Cardiac septum (tissue), 1 donor: ENCODE data around the gene RSPH10B. TPM values are rescaled to one million over a fixed set of nuclear protein-coding genes. Genes with fewer than 3 reads are reported as not detected.
"Not testable (repeated sequence)": the region's sequence is repeated elsewhere in the genome, so short reads cannot be mapped to it uniquely, and the experiment has no call there.

Source experiments
- DNase-seq: peaks from one replicate; pipeline ENCODE4 v3.0.0-alpha.2; 2020; ENCODE audit warnings: low spot score
- intact Hi-C: fragments of 100-400 bp; cut with DNase I; formaldehyde crosslinking; loops from one replicate; pipeline ENCODE4 v1.14.0; 2022
- long read RNA-seq: library from polyadenylated mRNA; unstranded; transcript quantifications from one replicate; pipeline ENCODE4 v2.0.0, GENCODE V29; 2021
- total RNA-seq: library from RNA; stranded (reverse); fragmentation: NEBNext Ultra II Directional; extraction: Animal tissue kit (Norgen Biotek cat#: 25700); gene quantifications from one replicate; pipeline ENCODE4 v1.2.1, GENCODE V29; 2021
- donor health status: DM: no; HTN: no; CAD: no.

RSPH10B gene
- not detected for total RNA-seq
- long read RNA-seq = 0 reads

DNA sequence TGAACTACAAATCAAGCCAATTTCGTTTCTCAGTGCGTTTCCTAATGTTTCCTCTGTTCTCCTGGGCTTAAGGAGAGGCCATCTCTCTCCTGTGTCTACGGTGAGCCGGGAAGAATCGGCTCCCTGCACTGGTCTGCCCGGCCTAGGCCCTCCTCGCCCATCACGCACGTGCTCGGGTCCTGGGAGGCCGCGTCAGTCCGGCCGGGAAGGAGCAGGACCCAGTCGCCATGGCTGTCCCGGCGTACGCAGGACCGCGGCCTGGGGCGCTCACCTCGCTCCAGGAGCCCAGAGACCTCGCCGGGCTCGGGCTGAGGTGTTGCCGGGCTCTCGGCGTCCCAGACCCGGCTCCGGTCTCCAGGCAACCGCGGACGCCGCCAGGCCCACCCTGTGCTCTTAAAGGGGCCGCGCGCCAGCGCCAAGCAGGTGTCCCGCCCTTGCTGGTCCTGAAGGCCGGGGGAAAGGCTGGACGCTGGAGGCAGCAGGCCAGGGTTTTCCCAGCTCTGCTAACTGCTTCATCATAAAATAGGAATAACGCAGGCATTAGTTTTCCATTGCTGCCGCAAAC lies at the start of gene RSPH10B:
RSPH10B (minus strand) TSS at position 343 of the 565 bp plus-strand sequence. CDS start 3,573 bp downstream, outside the sequence.
- intact Hi-C loops, DNase-seq: not testable (repeated sequence)

DNA sequence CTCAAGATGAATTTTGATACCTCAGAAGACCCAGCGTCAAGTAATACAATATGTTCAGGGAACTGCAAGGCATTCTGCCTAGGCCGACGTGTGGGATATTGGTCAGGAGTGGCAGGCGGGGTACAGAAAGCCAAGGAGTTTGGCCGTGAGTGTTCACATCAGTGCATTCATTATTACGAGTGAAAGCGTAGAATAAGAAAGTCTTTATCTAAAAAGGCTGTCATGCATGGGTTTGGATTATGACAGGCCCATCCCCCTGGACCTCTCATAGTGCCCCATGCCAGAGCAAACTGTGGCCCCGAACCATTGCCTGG lies 46.1 kb upstream of the RSPH10B start:
- intact Hi-C loops = no loop called here
- peak; percentile 19 for DNase-seq

DNA sequence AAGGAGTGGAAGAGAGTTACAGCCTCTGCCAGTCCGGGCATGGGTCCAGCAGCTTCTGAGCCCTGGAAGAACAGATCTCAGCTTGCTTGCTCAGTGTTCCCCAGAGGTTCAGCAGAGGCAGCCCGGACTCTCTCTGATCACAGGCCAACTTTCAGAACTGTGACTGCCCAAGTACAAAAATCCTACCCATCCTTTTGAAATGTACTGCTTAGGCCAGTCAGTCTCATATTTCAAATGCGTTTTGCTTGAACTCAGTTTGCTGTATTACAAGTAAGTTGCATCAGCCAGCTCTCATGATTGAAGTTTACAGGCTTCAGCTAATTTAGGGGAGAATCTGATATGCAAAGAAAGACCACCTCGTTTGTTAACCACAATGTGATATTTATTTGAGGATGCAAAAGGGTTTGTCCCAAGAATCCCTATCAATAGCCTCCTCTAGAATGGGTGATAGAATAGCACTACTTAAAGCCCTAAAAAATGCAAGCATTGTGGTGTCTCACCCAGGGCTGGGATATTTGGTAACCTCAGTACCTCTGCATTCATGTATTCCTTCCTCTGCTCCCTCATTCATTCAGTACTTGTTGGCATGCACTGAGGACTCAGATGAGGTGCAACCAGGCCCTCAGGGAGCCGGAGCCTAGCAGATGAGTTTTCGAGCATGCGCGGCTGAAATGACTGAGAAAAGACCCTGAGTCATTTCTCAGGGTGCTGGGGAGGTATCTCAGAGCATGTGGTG lies 45.6 kb upstream of the RSPH10B start:
- intact Hi-C loops = no loop called here
- DNase-seq = no peak

DNA sequence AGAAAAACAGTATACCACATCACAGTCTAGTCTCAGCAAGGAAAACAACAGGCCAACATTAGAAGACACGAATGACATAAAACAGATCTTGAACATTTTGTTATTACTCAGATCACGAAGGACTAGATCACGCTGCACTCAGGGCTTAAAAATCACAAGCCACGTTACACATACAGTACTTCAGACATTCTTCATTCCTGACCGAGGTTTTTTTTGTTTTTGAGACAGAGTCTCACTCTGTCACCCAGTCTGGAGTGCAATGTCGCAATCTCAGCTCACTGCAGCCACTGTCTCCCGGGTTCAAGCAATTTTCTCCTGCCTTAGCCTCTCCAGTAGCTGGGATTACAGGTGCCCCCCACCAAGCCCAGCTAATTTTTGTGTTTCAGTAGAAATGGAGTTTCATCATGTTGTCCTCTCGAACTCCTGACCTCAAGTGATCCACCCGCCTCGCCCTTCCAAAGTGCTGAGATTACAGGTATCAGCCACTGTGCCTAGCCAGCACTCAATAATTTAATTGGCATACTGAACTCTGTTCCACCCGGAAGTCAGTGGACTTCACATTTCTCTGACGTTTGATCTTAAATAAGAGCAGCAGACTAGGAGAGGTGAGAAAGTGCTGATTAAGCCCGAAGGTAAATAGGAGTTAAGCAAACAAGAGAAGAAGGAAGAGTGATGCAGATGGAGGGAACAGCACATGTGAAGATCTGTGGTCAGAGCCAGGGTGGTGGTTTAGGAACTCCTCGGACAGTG lies 42.0 kb upstream of the RSPH10B start:
- no peak for DNase-seq
- intact Hi-C loops = no loop called here

DNA sequence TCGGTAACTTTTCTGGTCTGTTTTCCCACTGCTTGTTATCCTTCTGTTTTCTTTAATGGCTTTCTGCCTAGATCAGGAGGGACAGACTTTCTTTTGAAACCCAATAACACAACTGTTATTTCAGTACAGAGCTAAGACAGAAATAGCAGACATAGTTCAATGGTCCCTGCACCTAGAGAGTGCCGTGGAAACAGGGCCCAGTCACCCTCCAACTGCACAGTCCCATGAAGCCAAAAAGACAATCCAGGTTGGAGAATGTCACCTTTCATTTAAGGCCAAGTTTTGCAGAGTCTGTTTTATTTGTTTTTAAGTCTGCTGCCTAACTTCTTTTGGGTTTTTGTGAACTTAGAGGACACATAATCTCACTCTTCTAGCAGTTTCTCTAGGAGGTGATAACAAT lies 41.1 kb upstream of the RSPH10B start:
- intact Hi-C loops = no loop called here
- DNase-seq = no peak

GRCh38 chr7:6010370-6010769 lies 39.9 kb upstream of the RSPH10B start:
- intact Hi-C loops = not testable (repeated sequence)

DNA sequence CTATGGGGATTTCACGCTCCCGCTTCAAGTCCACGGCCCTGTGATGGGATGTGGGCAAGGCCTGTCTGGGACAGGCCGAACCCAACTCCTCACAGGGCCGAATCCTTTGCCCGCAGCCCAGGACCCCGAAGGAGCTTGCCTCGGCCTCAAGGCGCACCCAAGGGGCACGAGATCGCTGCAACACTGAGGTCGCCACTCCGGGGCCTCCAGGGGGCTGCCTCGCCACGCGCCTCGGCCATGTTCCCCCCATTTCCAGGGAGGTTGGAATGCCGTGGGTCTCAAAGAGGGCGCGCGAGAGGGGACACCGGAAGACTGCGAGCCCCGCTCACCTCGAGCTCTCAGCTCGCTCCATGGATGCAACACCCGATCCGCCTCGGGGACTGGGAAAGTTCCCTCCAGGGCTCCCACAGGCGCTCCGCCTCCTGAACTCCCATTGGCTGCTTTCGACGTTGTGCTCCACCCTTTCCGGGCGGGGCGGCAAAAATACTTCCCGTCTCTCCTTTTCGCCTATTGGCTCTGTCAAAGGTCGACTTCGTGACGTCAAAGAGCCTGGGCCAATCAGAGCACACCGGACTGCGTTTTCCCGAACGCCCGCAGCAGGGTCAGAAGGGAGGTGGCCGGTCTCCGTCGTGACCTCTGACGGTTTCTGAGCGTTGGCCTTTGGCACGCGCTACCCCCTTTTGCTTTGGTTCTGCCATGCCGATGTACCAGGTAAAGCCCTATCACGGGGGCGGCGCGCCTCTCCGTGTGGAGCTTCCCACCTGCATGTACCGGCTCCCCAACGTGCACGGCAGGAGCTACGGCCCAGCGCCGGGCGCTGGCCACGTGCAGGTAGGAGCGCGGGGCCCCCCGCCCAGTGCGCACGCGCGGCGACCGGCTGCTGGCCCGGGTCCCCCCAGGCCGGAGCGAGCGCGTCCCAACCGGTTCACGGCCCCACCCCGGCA lies 38.5 kb upstream of the RSPH10B start, which contains the start of the genes AIMP2 and PMS2:
AIMP2 (plus strand) TSS at position 605 of the 944 bp plus-strand sequence; CDS start at position 697, 92 bp downstream.
PMS2 (minus strand) TSS at position 382 of the 944 bp plus-strand sequence; CDS start at position 352, 30 bp downstream.
- DNase-seq = peak; percentile 99
- intact Hi-C loops = no loop called here

More at GRCh38 chr7:6010370-6010769, 39.9 kb upstream of the RSPH10B start:
- DNase-seq = not testable (repeated sequence)

GRCh38 chr7:6007835-6008590 lies 37.5 kb upstream of the RSPH10B start:
- intact Hi-C loops, DNase-seq: not testable (repeated sequence)

- no peak for DNase-seq
- intact Hi-C loops = no loop called here
Measured at GRCh38 chr7:6007386-6007785, 36.9 kb upstream of the RSPH10B start.

- intact Hi-C loops = no loop called here
- DNase-seq = no peak
Measured at GRCh38 chr7:5997210-5997808, 26.8 kb upstream of the RSPH10B start.

- intact Hi-C loops, DNase-seq: not testable (repeated sequence)
Measured at GRCh38 chr7:5987061-5987460, 16.6 kb upstream of the RSPH10B start.

DNA sequence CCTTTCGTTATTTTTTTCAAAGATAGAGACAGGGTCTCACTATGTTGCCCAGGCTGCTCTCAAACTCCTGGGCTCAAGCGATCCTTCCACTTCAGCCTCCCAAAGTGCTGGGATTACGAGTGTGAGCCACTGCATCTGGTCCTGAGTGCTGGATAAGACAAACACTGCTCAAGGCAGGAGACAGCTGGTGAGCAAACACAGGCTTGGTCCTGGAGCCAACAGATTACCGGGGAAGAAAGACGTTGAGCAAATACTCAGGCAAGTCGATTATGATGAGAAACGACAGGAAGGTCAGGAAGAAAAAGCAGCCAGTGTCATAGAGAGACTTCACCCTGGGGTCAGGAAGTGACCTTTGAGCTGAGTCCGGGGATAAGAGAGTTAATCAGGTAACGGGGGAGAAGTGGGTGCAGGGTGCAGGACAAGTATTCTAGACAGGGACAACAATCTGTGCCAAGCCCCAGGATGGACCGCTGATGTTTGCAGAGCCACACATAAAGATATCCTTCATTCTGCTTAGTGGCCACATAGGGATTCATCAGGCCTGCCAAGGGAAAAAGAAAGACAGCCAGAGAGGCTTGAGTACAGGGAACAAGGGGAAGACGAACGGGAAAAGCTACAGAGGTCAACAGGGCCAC lies 9.3 kb upstream of the RSPH10B start:
- intact Hi-C loops, DNase-seq: not testable (repeated sequence)

DNA sequence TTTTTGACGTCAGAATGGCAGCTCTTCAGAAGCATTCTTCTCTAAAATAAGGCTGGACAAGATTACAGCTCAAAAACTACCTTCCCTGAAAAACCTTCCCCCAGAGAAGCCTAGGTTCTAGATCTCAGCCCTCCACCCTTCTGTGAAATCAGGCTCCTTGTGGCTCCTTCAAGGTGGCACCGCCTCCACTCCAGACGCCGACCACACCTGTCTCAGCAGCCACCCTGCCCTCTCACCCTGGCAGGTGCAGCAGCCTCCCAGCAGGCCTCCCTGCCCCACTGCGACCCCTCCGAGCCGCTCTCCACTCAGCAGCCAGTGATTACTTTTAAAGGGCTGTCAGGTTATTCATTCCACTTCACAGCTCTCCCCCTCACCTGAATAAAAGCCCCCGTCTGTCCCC lies 3.1 kb upstream of the RSPH10B start:
- DNase-seq, intact Hi-C loops: not testable (repeated sequence)

GRCh38 chr7:5963810-5964209 lies 6.7 kb downstream of the RSPH10B start:
- intact Hi-C loops, DNase-seq: not testable (repeated sequence)

DNA sequence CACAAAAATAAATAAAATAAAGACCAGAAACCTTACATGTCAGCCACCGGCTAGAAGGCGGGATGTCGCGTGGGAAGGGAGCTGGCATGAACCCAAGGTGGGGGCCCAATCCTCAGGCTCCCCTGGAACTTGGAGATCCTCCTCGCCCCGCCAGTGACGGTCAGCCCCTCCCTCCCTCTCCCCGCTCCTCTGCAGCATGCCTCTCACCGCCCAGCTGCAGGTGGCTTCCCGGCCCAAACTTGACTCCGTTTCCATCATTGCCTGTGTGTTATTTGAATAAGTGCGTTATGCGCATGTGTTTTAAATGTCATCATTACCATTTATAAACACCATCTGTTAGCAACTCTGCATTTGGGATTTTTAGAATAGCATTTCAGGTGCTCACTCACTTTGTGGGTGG lies 7.3 kb downstream of the RSPH10B start:
- DNase-seq, intact Hi-C loops: not testable (repeated sequence)

- DNase-seq, intact Hi-C loops: not testable (repeated sequence)
Measured at GRCh38 chr7:5934945-5935450, 35.5 kb downstream of the RSPH10B start.

GRCh38 chr7:5931905-5932644 lies 38.4 kb downstream of the RSPH10B start:
- intact Hi-C loops, DNase-seq: not testable (repeated sequence)
